GM18909 (cell line): ENCODE data around the gene FAAP20.

Experiments
- ATAC-seq: cut with Tn5 transposase; IDR thresholded peaks from one replicate; pipeline ENCODE4 v1.9.1; 2021; ENCODE audit warnings: mild to moderate bottlenecking; ENCODE audit not compliant: unreplicated experiment, poor library complexity

Gene FAAP20

DNA sequence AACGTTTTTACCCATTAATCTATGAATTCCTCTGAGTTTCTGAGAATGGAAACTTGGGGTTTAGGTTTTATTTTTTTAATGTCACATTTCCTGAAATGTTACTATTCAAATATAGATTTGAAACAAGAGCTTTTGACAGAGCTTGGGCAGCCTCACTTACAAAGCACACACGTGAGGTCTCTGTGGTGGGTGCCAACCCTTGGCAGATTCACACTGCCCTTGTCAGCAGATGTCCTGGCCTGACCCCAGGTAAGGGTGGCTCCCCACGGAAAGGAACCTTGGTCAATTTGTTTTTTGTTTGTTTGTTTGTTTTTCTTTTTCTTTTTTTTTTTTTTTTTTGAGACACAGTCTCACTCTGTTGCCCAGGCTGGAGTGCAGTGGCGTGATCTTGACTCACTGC is 53.5 kb downstream of the FAAP20 start:
- ATAC-seq, result no peak
